Measurements from ENCODE around the gene ZNF507. TPM values are rescaled to one million over a fixed set of nuclear protein-coding genes. Genes with fewer than 3 reads are reported as not detected.

ZNF507 gene
- total and polyA plus RNA-seq, 2 experiments from 2014 or later: 4.7 to 11.8 TPM

DNA sequence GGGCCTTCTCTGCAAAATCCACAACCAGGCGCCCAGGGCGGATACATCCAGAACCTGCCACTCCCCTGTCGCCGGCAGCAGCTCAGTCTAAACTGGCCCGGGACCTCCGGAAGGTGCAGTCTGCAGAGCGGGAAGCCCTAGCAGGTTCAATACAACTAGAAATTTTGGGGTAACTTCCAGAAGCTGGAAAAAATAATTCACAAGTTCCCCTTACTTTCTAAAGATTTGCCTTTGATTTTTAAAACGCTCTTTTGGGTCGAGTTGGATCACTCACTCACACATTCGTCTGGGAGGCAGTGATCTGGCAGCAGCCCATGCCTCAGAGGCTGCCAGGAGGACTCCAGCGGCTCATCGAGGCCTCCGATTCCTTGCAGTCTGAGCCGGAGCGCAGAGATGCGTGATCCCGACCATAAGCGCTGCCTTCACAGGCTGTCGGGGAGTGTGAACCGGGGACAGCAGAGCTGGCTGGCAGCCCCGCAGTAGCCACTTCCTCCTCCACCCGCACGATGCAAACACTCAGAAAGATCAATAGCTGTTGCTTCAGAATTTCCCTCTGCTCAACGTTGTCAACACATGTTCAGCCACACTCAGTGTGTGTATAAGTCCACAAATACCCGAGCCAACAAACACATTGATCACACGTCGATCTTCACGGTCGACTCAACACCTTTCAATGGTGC lies 35.6 kb upstream of the ZNF507 start:
- H3K36me3 ChIP-seq (replicated peaks; ENCODE audit: insufficient read depth, low read depth): no peaks in the 10 kb centered on the region
- WGBS (ENCODE audit: low lambda C conversion rate, missing lambda C conversion rate): 89% methylated on average over 29 of the region's 29 CpGs
- no peaks in the 10 kb centered on the region for H3K9me3 ChIP-seq (ENCODE audit: low read depth)
- no peaks in the 10 kb centered on the region for H4K20me1 ChIP-seq (ENCODE audit: insufficient read depth, poor library complexity, severe bottlenecking)
- H2AFZ ChIP-seq: no peak overlapping the region
- H3K27ac ChIP-seq: no peak overlapping the region
- H3K9me2 ChIP-seq (replicated peaks; ENCODE audit: insufficient read depth): no peaks in the 10 kb centered on the region
- no peak overlapping the region for H3K4me2 ChIP-seq
- TF ChIP-seq, protein P1, sequence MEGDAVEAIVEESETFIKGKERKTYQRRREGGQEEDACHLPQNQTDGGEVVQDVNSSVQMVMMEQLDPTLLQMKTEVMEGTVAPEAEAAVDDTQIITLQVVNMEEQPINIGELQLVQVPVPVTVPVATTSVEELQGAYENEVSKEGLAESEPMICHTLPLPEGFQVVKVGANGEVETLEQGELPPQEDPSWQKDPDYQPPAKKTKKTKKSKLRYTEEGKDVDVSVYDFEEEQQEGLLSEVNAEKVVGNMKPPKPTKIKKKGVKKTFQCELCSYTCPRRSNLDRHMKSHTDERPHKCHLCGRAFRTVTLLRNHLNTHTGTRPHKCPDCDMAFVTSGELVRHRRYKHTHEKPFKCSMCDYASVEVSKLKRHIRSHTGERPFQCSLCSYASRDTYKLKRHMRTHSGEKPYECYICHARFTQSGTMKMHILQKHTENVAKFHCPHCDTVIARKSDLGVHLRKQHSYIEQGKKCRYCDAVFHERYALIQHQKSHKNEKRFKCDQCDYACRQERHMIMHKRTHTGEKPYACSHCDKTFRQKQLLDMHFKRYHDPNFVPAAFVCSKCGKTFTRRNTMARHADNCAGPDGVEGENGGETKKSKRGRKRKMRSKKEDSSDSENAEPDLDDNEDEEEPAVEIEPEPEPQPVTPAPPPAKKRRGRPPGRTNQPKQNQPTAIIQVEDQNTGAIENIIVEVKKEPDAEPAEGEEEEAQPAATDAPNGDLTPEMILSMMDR (IDR thresholded peaks at IDR 0.05; ENCODE audit: poor library complexity): no peak
- no peak for TF ChIP-seq EZH2phosphoT487 (IDR thresholded peaks at IDR 0.05; ENCODE audit: low read depth, severe bottlenecking, unreplicated experiment)
- TF ChIP-seq EZH2 (IDR thresholded peaks at IDR 0.05; ENCODE audit: borderline replicate concordance): no peak
- no peaks in the 10 kb centered on the region for H3K79me2 ChIP-seq
- H3K4me1 ChIP-seq (ENCODE audit: insufficient read depth): no peaks in the 10 kb centered on the region
- DNase-seq (ENCODE audit: low spot score): no peak
- H3K27me3 ChIP-seq: peaks cover 2% of the 10 kb centered on the region
- H3K4me3 ChIP-seq: no peak overlapping the region

DNA sequence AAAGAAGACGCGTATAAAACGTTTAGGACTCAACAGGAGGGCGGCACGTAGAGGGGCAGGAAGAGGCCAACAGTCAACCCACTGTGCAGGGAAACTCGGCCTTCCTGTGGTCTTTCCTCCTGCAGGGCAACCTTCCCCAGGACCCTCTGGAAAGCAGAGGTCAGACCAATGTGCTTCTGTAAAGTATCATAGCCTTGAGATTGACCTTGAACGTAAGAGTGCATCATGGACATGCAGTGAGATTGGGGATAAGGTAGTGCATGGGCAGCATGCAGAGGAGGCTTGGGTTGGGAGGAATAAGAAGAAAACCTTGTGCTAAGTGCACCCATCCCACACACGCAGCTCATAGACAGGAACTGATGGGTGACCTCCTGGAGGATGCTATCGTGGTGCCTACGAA lies 34.0 kb upstream of the ZNF507 start:
- H3K79me2 ChIP-seq: no peaks in the 10 kb centered on the region
- H3K9me2 ChIP-seq (replicated peaks; ENCODE audit: insufficient read depth): no peaks in the 10 kb centered on the region
- no peak overlapping the region for H3K27ac ChIP-seq
- H2AFZ ChIP-seq: no peak overlapping the region
- H3K4me1 ChIP-seq (ENCODE audit: insufficient read depth): no peaks in the 10 kb centered on the region
- H3K27me3 ChIP-seq: no peaks in the 10 kb centered on the region
- TF ChIP-seq, protein P1 (IDR thresholded peaks at IDR 0.05; ENCODE audit: poor library complexity): no peak
- no peak for TF ChIP-seq EZH2 (IDR thresholded peaks at IDR 0.05; ENCODE audit: borderline replicate concordance)
- no peak overlapping the region for H3K4me2 ChIP-seq
- no peak overlapping the region for H3K4me3 ChIP-seq
- no peaks in the 10 kb centered on the region for H3K9me3 ChIP-seq (ENCODE audit: low read depth)
- no peaks in the 10 kb centered on the region for H3K36me3 ChIP-seq (replicated peaks; ENCODE audit: insufficient read depth, low read depth)
- H4K20me1 ChIP-seq (ENCODE audit: insufficient read depth, poor library complexity, severe bottlenecking): no peaks in the 10 kb centered on the region
- 95% methylated on average over 10 of the region's 10 CpGs for WGBS (ENCODE audit: low lambda C conversion rate, missing lambda C conversion rate)
- no peak for DNase-seq (ENCODE audit: low spot score)

GRCh38 chr19:32313569-32314265 lies 31.7 kb upstream of the ZNF507 start:
- H3K27me3 ChIP-seq: no peaks in the 10 kb centered on the region
- 73% methylated on average over 6 of the region's 6 CpGs for WGBS (ENCODE audit: low lambda C conversion rate, missing lambda C conversion rate)
- no peak overlapping the region for H2AFZ ChIP-seq

More at GRCh38 chr19:32313569-32314265, 31.7 kb upstream of the ZNF507 start:
- H3K4me3 ChIP-seq: no peak overlapping the region
- H3K4me1 ChIP-seq (ENCODE audit: insufficient read depth): no peaks in the 10 kb centered on the region
- no peaks in the 10 kb centered on the region for H3K9me2 ChIP-seq (replicated peaks; ENCODE audit: insufficient read depth)
- no peaks in the 10 kb centered on the region for H4K20me1 ChIP-seq (ENCODE audit: insufficient read depth, poor library complexity, severe bottlenecking)
- H3K27ac ChIP-seq: no peak overlapping the region
- H3K9me3 ChIP-seq (ENCODE audit: low read depth): no peaks in the 10 kb centered on the region
- TF ChIP-seq EZH2 (IDR thresholded peaks at IDR 0.05; ENCODE audit: borderline replicate concordance) (no peak), EZH2phosphoT487 (IDR thresholded peaks at IDR 0.05; ENCODE audit: low read depth, severe bottlenecking, unreplicated experiment) (no peak)
- TF ChIP-seq, protein P1 (IDR thresholded peaks at IDR 0.05; ENCODE audit: poor library complexity): no peak
- no peaks in the 10 kb centered on the region for H3K36me3 ChIP-seq (replicated peaks; ENCODE audit: insufficient read depth, low read depth)
- no peaks in the 10 kb centered on the region for H3K79me2 ChIP-seq
- no peak overlapping the region for H3K4me2 ChIP-seq
- DNase-seq (ENCODE audit: low spot score): no peak
